Measurements from ENCODE around the gene MTO1. TPM values are rescaled to one million over a fixed set of nuclear protein-coding genes. Genes with fewer than 3 reads are reported as not detected.
"Not testable (repeated sequence)": the region's sequence is repeated elsewhere in the genome, so short reads cannot be mapped to it uniquely, and the experiment has no call there.

The MTO1 gene
- polyA plus RNA-seq, 6 donors from 2014 or later, result 24.3 to 56.5 (median 30.8) TPM

GRCh38 chr6:73555380-73555949 lies 93.9 kb downstream of the MTO1 start:
- H3K9me3 Mint-ChIP-seq; DNase-seq; H3K36me3 Mint-ChIP-seq; H3K4me3 Mint-ChIP-seq; H3K27me3 Mint-ChIP-seq; H3K4me1 Mint-ChIP-seq; ATAC-seq (ENCODE audit: low read depth in 2 of 2): not testable (repeated sequence)
- H3K27ac Mint-ChIP-seq, result peak overlapping the region in 1 of 6 donors; percentile 12

- Mint-ChIP-seq H3K4me1 (peaks cover 0 to 4% (median 0%) of the 10 kb centered on the region in 3 donors), H3K4me3 (no peak overlapping the region), H3K27ac (no peak overlapping the region), H3K27me3 (no peaks in the 10 kb centered on the region), H3K36me3 (no peaks in the 10 kb centered on the region), H3K9me3 (no peaks in the 10 kb centered on the region)
- ATAC-seq (ENCODE audit: low read depth in 2 of 2), result no peak
- DNase-seq, result no peak
These were observed 95.3 kb downstream of the MTO1 start for GRCh38 chr6:73556836-73557235.

Other genes with a start within 250 kb of the MTO1 start
- gene KHDC1L, start 236.2 kb upstream of the MTO1 start, polyA plus RNA-seq (ENCODE audit: low read depth in 6 of 6), result not detected
- gene KHDC1, start 198.5 kb upstream of the MTO1 start, polyA plus RNA-seq (ENCODE audit: low read depth in 6 of 6), result 10 to 100 TPM in 1 of 6 donors, 1 to 10 TPM in 4, under 1 TPM in 1; 0.48 to 11.4 (median 2.6) TPM
- not detected for gene DPPA5, start 107.5 kb upstream of the MTO1 start, polyA plus RNA-seq (ENCODE audit: low read depth in 6 of 6)
- gene KHDC3L, start 99.1 kb upstream of the MTO1 start, polyA plus RNA-seq (ENCODE audit: low read depth in 6 of 6), result not detected
- under 1 TPM in 1 of 6 donors, not detected in 5; 0.35 TPM for gene OOEP, start 91.8 kb upstream of the MTO1 start, polyA plus RNA-seq (ENCODE audit: low read depth in 6 of 6)
- 1 to 10 TPM in 2 of 6 donors, under 1 TPM in 3, not detected in 1; 0.28 to 2.2 (median 0.41) TPM for gene DDX43, start 66.9 kb upstream of the MTO1 start, polyA plus RNA-seq (ENCODE audit: low read depth in 6 of 6)
- 10 to 100 TPM in 4 of 6 donors, 1 to 10 TPM in 2; 2.4 to 15.0 (median 10.3) TPM for gene CGAS, start 9.4 kb upstream of the MTO1 start, polyA plus RNA-seq (ENCODE audit: low read depth in 6 of 6)
- gene EEF1A1, start 59.3 kb downstream of the MTO1 start, polyA plus RNA-seq (ENCODE audit: low read depth in 6 of 6), result over 10,000 TPM in 1 of 6 donors, 1,000 to 10,000 TPM in 5; 7,111 to 10,868 (median 8,890) TPM
- 1 to 10 TPM in 5 of 6 donors, under 1 TPM in 1; 0.40 to 6.0 (median 5.6) TPM for gene SLC17A5, start 192.3 kb downstream of the MTO1 start, polyA plus RNA-seq (ENCODE audit: low read depth in 6 of 6)
- under 1 TPM in 1 of 6 donors, not detected in 5; 0.07 TPM for gene CD109, start 234.5 kb downstream of the MTO1 start, polyA plus RNA-seq (ENCODE audit: low read depth in 6 of 6)